Stimulated activated CD8-positive, alpha-beta memory T cell treated with anti-CD3 and anti-CD28 coated beads, Interleukin-12 subunit alpha, Interleukin-12 subunit beta, amount 100 ng/mL, for 24 hours (primary cell): ENCODE measurements around the gene CPLANE2.

Experiments
- DNase-seq: peaks from one replicate; pipeline ENCODE4 v3.0.0-alpha.2; 2020; ENCODE audit errors: extremely low read depth

The CPLANE2 gene

DNA sequence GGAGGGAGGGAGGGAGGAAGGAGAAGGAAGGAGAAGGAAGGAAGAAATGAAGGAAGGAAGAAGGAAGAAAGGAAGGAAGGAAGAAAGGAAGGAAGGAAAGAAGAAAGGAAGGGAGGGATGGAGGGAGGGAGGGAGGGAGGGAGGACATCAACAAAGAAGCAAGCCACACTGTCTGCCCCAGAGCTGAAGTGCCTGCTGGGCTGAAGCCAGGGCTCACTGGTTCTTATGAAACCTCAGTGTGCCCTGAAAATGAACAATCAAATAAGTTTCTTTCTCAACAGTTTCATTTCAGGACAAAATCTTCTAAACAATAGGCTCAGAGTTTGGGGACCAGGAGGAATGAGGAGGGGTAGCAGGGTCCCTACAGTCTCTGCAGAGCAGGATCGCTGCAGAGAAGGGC lies 45.7 kb downstream of the CPLANE2 start:
- no peak for DNase-seq

DNA sequence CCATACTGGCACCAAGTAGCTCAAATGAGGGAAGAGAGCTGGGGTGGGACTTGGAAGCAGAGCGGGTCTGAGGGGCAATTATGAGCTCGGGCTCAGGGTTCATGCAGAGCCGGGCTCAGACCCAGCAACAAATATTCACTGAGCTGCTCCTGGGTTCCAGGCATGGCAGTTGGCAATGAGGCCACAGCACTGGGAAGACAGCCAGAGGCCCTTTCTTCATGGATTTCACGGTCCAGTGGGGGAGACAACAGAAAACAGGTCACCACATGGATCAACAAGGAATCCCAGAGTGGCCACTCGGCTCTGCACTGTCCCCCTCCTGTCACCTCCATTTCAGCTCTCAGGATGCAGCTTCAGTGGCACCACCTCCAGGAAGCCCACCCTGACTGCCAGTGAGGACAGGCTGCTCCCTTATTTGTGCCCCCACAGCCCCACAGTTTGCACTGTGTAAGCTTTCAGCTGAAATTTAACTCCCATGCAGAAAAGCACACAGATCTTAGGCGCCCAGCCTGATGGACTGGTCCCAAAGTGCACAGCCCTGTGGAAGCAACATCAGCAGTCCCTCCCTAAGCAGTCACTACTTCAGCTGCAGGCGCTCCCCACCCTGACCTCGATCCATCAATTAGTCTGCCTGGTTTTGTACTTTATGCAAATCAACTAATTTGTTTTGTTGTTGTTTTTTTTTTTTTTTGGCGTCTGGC lies 46.9 kb downstream of the CPLANE2 start:
- DNase-seq, result no peak

DNA sequence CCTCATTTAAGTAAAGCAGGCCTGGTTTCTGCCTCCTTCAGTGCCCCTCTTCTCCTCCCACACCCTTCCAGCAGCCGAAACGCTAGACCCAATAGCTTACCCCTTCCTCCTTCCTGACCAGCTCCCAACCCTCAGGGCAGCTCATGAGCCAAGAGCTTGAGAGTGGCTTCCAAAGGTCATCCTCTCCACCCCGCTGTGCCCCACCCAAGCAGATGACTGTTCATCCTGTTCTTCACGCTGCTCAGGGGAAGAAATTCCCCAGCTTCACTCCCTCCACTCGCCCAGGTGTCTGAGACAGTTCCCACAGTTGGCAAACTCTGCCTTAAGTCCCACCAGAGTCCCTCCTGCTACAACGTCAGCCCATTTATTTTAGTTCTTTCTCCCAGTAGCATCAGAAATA lies 48.0 kb downstream of the CPLANE2 start:
- DNase-seq, result no peak

DNA sequence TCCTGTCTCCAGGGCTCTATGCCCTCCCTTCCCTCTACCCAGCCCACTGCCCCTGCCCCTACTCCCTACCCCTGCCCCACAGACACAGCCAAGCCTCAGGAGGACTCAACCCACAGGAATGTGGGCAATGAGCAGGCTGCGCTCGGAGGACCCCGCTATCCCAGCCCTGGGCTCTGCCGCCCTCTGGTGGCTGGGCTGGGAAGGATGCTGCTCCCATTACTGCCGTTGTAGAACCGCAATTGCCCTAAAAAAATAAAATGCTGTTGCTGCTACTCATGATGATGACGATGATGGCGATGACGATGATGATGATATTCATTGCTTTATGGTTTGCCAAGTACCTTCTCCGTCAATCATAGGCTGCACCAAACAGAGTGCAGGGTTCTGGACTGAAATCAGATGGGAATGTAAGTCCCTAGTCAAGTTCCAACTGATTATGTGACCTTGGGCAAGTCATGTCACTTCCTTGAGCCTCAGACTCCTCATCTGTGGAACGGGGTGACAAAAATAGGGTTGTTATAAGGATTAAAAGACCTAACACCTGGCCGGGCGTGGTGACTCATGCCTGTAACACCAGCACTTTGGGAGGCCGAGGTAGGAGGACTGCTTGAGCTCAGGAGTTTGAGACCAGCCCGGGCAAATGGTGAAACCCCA lies 49.1 kb downstream of the CPLANE2 start:
- peak; percentile 37 for DNase-seq

DNA sequence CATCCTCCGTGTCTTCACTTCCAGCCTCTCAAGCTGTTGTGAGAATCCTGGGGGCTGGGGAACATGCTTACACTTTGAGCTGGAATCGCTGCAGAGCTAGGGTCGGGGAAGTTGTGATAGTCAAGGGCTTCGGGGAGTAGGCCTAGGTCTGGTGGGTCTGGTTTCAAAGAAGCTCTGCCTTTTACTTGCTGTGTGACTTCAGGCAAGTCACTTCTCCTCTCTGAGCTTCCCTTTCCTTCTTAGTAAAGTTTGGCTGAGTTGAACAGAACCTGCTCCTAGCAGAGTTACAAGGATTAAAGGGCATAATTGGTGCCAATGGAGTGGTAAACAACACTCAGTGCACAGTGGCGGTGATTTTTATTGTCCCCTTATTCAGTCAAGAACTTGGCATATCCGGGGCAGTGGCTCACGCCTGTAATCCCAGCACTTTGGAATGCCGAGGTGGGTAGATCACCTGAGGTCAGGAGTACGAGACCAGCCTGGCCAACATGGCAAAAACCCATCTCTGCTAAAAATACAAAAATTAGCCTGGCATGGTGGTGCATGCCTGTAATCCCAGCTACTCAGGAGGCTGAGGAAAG lies 50.2 kb downstream of the CPLANE2 start:
- DNase-seq, result no peak

DNA sequence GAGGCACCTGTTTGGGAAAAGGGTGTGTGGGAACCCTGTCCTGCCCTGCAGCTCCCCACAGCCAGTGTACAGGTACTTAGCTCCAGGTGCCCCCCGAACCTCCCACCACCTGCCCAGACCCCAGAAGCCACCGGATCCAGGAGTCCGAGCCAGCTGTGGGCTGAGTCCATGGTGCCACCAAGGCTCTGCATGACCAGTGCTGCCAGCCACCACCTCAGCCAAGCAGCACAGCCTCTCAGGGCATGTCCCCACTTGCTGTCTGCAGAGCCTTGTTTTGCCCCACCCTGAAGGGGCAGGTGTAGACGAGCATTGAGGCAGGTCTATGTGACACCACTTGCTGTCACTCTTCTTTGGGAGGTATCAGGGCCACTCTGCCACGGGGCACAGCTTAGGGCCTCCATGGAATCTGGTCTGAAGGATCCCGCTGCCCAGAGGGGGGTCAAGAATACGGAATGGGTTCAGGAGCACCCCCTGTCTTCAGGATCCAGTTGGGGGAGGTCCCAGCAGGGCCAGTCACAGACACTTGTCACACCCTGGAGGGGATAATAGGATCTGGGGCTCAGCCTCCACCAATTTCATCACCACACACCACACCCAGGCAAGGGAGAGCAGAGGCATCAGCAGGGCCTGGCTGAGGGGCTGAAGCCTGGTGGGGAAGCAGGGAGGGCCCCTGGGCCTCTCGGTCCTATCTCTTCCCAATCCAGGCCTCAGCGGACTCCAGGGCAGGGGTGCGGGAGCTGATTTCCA lies 52.3 kb downstream of the CPLANE2 start:
- DNase-seq, result no peak

DNA sequence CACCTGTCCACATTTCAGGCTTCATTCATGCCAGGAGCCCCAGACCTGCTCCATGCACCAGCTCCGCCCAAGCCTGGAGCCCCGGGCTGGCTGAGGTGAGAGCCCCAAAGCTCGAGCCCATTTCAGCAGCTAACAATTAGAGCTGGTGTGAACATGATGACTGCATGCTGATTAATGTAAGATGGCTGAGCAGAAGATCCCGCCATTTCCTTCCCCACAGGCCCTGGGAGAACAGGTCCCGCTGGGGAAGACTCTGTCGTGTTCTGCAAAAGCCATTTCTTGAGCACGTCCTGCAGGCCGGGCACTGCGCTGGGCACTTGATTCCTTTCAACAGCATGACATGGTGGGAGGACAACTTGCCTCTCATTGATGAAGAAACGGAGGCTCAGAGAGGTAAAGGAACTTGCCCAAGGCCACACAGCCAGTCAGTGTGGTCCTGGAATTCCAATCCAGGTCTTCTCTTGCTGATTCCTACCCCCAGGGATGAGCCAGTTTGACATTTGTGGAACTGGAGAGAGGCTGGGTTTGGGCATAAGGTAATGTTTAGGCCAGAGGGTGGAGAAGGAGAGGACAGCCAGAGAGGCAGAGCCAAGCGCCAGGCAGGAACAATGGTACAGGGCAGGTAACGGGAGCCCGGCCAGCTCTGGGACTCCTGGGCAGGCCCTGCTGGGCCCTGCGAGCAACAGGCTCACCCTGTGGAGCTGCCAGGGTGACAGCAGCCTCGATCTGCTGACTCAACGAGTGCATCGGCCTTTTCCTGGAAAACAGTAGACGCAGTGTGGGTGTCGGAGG lies 53.0 kb downstream of the CPLANE2 start:
- DNase-seq, result no peak

DNA sequence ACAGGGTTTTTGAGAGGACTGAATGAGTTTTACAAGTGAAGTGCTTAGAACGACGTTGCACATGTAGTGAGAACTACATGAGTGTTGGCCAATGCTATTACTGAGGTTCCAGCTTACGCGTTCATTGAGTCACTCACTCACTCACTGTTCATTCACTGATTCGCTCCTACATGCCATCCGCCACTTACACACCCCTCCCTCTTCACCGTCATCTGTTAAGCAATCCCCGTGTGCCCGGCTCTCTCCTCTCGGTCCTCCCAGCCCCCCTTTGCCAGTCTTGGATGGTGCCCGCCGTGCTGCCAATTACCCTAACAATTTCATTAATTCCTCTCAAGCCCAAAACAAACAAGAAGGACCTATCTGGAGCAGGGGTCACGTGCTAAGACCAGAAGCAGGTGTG lies 53.8 kb downstream of the CPLANE2 start:
- DNase-seq, result no peak

DNA sequence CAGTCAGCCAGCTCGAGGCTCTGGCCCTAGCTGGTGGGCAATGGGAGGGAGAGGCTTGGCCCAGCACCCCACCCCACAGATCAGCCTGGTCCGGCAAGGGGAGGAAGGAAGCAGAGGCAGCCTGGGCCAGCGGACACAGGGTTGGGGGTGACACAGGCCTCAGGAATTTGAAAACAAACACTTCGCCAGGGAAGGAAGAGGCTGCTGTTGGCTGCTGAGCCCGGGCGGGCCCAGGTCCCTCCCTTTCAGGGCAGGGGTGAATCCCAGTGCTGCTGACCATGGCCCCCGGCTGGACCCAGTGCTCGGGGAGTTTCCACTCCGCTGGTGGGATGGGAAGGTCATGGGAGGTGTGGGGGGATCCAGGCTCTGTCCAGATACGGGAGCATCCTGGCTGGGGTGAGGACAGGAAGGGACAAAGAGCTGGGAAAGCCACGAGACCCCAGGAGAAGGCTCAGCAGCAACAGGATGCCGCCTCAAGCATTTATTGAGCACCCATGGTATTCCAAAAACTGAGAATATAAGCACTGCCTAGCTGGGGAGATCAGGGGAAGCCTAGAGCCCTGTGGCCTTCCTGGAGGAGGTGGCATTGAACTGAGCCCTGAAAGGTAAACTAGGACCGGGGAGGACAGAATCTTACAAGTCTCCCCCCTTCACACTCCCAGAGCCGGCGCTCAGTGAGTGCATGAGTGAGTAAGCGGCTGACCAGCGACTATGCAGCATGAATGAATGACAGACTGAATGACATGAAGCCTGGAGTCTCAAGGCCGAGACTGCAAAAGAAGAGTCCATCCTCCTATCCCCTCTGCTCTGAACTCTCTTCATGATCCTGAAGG lies 54.9 kb downstream of the CPLANE2 start:
- DNase-seq, result no peak
